HEK293T (cell line): Measurements from ENCODE around the gene TRIM2.

Source experiments
- ARNT ChIP-seq: fragments of 450-650 bp; IDR thresholded peaks from 2 replicates; pipeline ENCODE4 v1.6.1; 2017; ENCODE audit warnings: mild to moderate bottlenecking
- BHLHE40 ChIP-seq: fragments of 450-650 bp; IDR thresholded peaks from 2 replicates; pipeline ENCODE4 v1.6.1; 2016; ENCODE audit warnings: mild to moderate bottlenecking, moderate library complexity, borderline replicate concordance
- CTBP1 ChIP-seq: fragments of 450-650 bp; IDR thresholded peaks from 2 replicates; pipeline ENCODE4 v1.6.1; 2016; ENCODE audit warnings: borderline replicate concordance
- ELF4 ChIP-seq: fragments of 450-650 bp; IDR thresholded peaks from 2 replicates; pipeline ENCODE4 v1.6.1; 2017; ENCODE audit warnings: antibody characterized with exemption
- FOXA1 ChIP-seq: fragments of 450-650 bp; IDR thresholded peaks from 2 replicates; pipeline ENCODE4 v1.6.1; 2016; ENCODE audit warnings: mild to moderate bottlenecking
- FOXK2 ChIP-seq: fragments of 450-650 bp; IDR thresholded peaks from 2 replicates; pipeline ENCODE4 v1.6.1; 2016; ENCODE audit warnings: mild to moderate bottlenecking
- FOXM1 ChIP-seq: fragments of 450-650 bp; IDR thresholded peaks from 2 replicates; pipeline ENCODE4 v1.6.1; 2017; ENCODE audit warnings: mild to moderate bottlenecking, borderline replicate concordance
- L3MBTL2 ChIP-seq: fragments of 450-650 bp; conservative IDR thresholded peaks from 2 replicates; pipeline ENCODE4 v1.6.1; 2016; ENCODE audit warnings: mild to moderate bottlenecking
- PKNOX1 ChIP-seq: fragments of 450-650 bp; IDR thresholded peaks from 2 replicates; pipeline ENCODE4 v1.6.1; 2016
- SP1 ChIP-seq: fragments of 450-650 bp; IDR thresholded peaks from 2 replicates; pipeline ENCODE4 v1.6.1; 2017
- SUZ12 ChIP-seq: fragments of 450-650 bp; IDR thresholded peaks from 2 replicates; pipeline ENCODE4 v1.6.1; 2016; ENCODE audit warnings: mild to moderate bottlenecking
- TARDBP ChIP-seq: fragments of 450-650 bp; IDR thresholded peaks from 2 replicates; pipeline ENCODE4 v1.6.1; 2016
- ZNF384 ChIP-seq: fragments of 450-650 bp; IDR thresholded peaks from 2 replicates; pipeline ENCODE4 v1.6.1; 2016

- TF ChIP-seq FOXA1, result no peak
- TF ChIP-seq TARDBP, result no peak
- TF ChIP-seq SP1, result no peak
- no peak for TF ChIP-seq ZNF384
- TF ChIP-seq FOXK2, result no peak
- no peak for TF ChIP-seq ARNT
- TF ChIP-seq PKNOX1, result no peak
- TF ChIP-seq FOXM1, result no peak
- no peak for TF ChIP-seq SUZ12
- TF ChIP-seq CTBP1, result no peak
- no peak for TF ChIP-seq L3MBTL2
- TF ChIP-seq ELF4, result no peak
- TF ChIP-seq BHLHE40, result no peak
Observed at GRCh38 chr4:153260132-153260531, 55.9 kb downstream of the TRIM2 start.
